A549 treated with AZD2906 at 1 μM for 4 hours (cell line): Measurements from ENCODE around the gene C5AR2. TPM values are rescaled to one million over a fixed set of nuclear protein-coding genes. Genes with fewer than 3 reads are reported as not detected.

Experiments
- total RNA-seq: library from RNA; stranded (reverse); fragments of 200-300 nt; extraction: Qiagen RNA extraction; gene quantifications from 5 replicates; pipeline ENCODE4 v1.2.3, GENCODE V29; 2022

Gene C5AR2
- 7.6 to 13.7 TPM (median 11.9 TPM) in 5 replicates for total RNA-seq

DNA sequence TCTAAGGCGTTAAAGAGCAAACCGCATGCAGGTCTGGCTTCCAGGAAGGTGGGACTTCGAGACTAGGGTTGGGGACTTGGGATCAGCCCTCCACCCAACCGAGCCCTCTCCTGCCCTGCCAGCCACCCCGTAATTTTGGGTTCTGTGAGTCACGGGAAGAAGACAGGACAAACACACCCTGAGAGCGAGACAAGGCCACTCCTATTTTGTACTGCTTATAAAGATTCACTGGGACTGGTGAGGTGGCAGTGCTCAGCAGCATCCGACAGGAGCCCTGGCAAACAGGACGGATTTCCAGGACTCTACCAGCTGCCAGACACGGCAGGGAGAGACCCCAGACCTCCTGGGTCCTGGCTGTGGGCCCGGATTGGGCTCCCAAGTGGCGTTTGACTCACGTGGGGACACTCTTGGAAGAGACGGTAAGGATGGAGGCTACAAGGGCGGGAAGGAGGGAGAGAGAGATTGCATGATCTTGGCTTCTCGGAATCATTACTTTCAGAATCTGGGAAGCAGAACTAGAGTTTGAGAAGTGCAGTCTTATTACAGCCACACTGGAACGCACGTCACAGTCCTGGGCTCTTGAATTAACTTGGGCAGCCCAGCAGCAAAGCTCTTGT lies at the start of gene C5AR2:
C5AR2 (plus strand) TSS at position 245 of the 617 bp plus-strand sequence. CDS start 8,625 bp downstream, outside the sequence.

DNA sequence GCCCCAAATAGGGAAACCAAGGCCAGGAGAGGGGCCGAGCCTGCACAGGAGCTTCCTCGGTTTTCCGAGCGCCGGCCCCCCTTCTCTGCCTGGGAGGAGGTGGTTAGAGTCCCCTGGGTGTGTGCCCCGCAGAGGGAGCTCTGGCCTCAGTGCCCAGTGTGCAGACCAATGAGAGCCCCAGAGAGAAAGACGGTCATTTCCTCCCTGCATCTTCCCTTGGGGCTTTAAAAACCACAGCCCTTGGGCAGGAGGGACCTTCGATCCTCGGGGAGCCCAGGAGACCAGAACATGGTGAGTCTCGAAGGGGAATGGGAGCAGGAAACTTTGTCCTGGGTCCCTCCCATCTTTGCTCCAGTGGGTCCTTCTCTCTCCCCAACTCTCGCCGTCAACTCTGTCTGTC lies 22.4 kb upstream of the C5AR2 start, which contains the start of gene C5AR1:
C5AR1 (plus strand) TSS at position 254 of the 400 bp plus-strand sequence; CDS start at position 289, 35 bp downstream.

DNA sequence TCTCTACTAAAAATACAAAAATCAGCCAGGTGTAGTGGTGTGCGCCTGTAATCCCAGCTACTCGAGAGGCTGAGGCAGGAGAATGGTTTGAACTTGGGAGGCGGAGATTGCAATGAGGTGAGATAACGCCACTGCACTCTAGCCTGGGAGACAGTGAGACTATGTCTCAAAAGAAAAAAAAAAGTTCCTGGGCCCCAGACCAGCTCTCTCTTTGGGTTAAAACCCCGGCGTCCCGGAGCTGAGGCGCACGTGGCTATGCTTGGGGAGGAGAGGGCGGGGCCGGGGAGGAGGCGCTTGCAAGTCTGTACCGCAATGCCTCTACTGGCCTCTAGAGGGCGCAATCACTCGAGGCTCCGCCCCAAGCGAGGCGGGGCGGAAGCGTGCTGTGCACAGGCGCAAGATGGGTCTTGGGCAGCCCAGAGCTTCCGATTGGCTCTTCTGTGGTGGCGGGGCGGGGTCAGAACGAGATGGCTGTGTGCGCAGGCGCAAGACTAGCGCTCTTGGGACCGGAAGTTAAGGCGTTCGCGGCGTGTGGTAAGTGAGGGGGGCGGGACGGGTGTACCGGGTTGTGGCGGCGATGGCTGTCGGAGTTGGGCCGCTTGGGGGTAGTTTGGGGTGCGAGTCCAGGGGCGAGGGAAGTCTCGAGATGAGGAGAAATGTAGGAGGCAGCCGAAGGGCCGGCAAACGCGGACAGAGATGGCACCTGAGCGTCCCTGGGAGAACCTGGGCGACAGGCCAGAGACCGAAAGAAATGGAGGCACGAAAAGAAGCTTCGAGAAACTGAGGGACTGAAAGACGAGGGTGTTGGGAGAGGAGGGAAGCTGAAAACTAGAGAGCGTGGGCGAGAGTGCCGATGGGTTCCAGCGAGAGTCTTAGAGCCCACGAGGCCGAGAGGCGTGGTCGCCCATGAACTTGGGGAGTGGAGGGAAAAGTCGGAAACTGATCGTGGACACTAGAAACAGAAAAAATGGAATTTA lies 17.1 kb downstream of the C5AR2 start, which contains the start of gene DHX34:
DHX34 (plus strand) TSS at position 497 of the 977 bp plus-strand sequence. CDS start 3,716 bp downstream, outside the sequence.

Other genes starting within 250 kb of the C5AR2 start
- 18.8 to 25.6 TPM (median 20.7 TPM) in 5 replicates for gene ZC3H4, start 218.4 kb upstream of the C5AR2 start, total RNA-seq
- gene SAE1, start 201.3 kb upstream of the C5AR2 start, total RNA-seq = 199 to 250 TPM (median 210 TPM) in 5 replicates
- gene BBC3, start 101.0 kb upstream of the C5AR2 start, total RNA-seq = 16.6 to 28.7 TPM (median 26.5 TPM) in 5 replicates
- 22.2 to 26.5 TPM (median 25.2 TPM) in 5 replicates for gene CCDC9, start 75.7 kb upstream of the C5AR2 start, total RNA-seq
- gene INAFM1, start 57.3 kb upstream of the C5AR2 start, total RNA-seq = 4.2 to 12.7 TPM (median 10.9 TPM) in 5 replicates
- 1.1 to 2.9 TPM (median 2.2 TPM) in 5 replicates for gene C5AR1, start 22.3 kb upstream of the C5AR2 start, total RNA-seq
- gene DHX34, start 17.1 kb downstream of the C5AR2 start, total RNA-seq = 25.5 to 38.2 TPM (median 36.8 TPM) in 5 replicates
- gene MEIS3, start 87.4 kb downstream of the C5AR2 start, total RNA-seq = 30.9 to 42.1 TPM (median 40.5 TPM) in 5 replicates
- 0.15 to 0.57 TPM (median 0.37 TPM) in 5 replicates for gene SLC8A2, start 139.7 kb downstream of the C5AR2 start, total RNA-seq
- 17.1 to 23.8 TPM (median 20.3 TPM) in 5 replicates for gene KPTN, start 152.0 kb downstream of the C5AR2 start, total RNA-seq
- gene NAPA, start 182.9 kb downstream of the C5AR2 start, total RNA-seq = 88.1 to 110 TPM (median 100 TPM) in 5 replicates
- gene ZNF541, start 241.0 kb downstream of the C5AR2 start, total RNA-seq = 0.03 to 0.06 TPM (median 0.05 TPM) in 4 of 5 replicates, not detected in the other